Adrenal gland (tissue), 5 donors: ENCODE data around the gene CDH4.

ENCODE experiments used
- CTCF ChIP-seq, 6 experiments: fragments of 450-650 bp in 4 of 6; fragments of 200-600 bp in 2 of 6; sonication (generic) in 1 of 6; IDR thresholded peaks; 1 replicate in 5 of 6; 2 replicates in 1 of 6; pipeline versions ENCODE4 v1.5.1 to v1.8.0; 2016 to 2021; ENCODE audit warnings: antibody characterized with exemption in 6 of 6, mild to moderate bottlenecking in 2 of 6, moderate library complexity in 1 of 6
- POLR2A ChIP-seq, 2 donors: fragments of 450-650 bp; IDR thresholded peaks; one replicate each; pipeline ENCODE4 v1.6.1; 2017; ENCODE audit warnings: antibody characterized with exemption in 2 of 2, mild to moderate bottlenecking in 2 of 2, moderate library complexity in 1 of 2
- donor health status: DM: no; HTN: no; CAD: no.

- no peak for TF ChIP-seq CTCF (IDR thresholded peaks at IDR 0.05)
- no peak for TF ChIP-seq POLR2A (IDR thresholded peaks at IDR 0.05)
These were observed 545.1 kb downstream of the CDH4 start for GRCh38 chr20:61797200-61797599.
